ENCODE results near the gene NIT1. TPM values are rescaled to one million over a fixed set of nuclear protein-coding genes. Genes with fewer than 3 reads are reported as not detected.

The NIT1 gene
- total and polyA plus RNA-seq, 12 donors: 72.2 to 147 (median 103) TPM

- no peak for DNase-seq
- H3K36me3 ChIP-seq (replicated peaks in 1 of 2): no peaks in the 10 kb centered on the region
- peaks cover 0 to 7% of the 10 kb centered on the region in 2 donors for H3K4me1 ChIP-seq (replicated peaks in 1 of 2)
- intact Hi-C loops (cut with DNase I): no loop called here
- 52 to 64% (median 62%) methylated on average over 2 of the region's 2 CpGs for WGBS, 4 donors
- H3K27ac ChIP-seq: no peak overlapping the region
- TF ChIP-seq CTCF (IDR thresholded peaks at IDR 0.05): no peak
- no peak for TF ChIP-seq POLR2A (IDR thresholded peaks at IDR 0.05)
- no peaks in the 10 kb centered on the region for H3K27me3 ChIP-seq
- H3K9me3 ChIP-seq (replicated peaks in 1 of 3): no peaks in the 10 kb centered on the region
- no peak overlapping the region for H3K4me3 ChIP-seq
Observed at GRCh38 chr1:161085165-161085564, 32.7 kb upstream of the NIT1 start.

- TF ChIP-seq POLR2A (IDR thresholded peaks at IDR 0.05) (no peak), CTCF (IDR thresholded peaks at IDR 0.05) (no peak)
- 72 to 75% (median 74%) methylated on average over 4 of the region's 4 CpGs for WGBS, 4 donors
Observed at GRCh38 chr1:161086457-161086856, 31.4 kb upstream of the NIT1 start.

GRCh38 chr1:161088587-161089110 is 29.3 kb upstream of the NIT1 start:
- intact Hi-C loops (cut with DNase I): no loop called here
- Histone ChIP-seq H3K9me3 (replicated peaks in 1 of 3) (no peaks in the 10 kb centered on the region), H3K36me3 (replicated peaks in 1 of 2) (no peaks in the 10 kb centered on the region), H3K27me3 (no peaks in the 10 kb centered on the region), H3K27ac (no peak overlapping the region), H3K4me1 (replicated peaks in 1 of 2) (peaks cover 0 to 2% of the 10 kb centered on the region in 2 donors), H3K4me3 (no peak overlapping the region)
- TF ChIP-seq POLR2A (IDR thresholded peaks at IDR 0.05) (no peak), CTCF (IDR thresholded peaks at IDR 0.05) (no peak)
- DNase-seq: no peak
- WGBS, 4 donors: 70 to 88% (median 80%) methylated on average over 1 to 3 of the region's 3 CpGs

More at GRCh38 chr1:161086457-161086856, 31.4 kb upstream of the NIT1 start:
- H3K36me3 ChIP-seq (replicated peaks in 1 of 2): no peaks in the 10 kb centered on the region
- intact Hi-C loops (cut with DNase I): no loop called here
- H3K9me3 ChIP-seq (replicated peaks in 1 of 3): no peaks in the 10 kb centered on the region
- H3K4me3 ChIP-seq: no peak overlapping the region
- peaks cover 0 to 7% of the 10 kb centered on the region in 2 donors for H3K4me1 ChIP-seq (replicated peaks in 1 of 2)
- H3K27me3 ChIP-seq: no peaks in the 10 kb centered on the region
- no peak overlapping the region for H3K27ac ChIP-seq
- DNase-seq: no peak

GRCh38 chr1:161089251-161089924 is 28.5 kb upstream of the NIT1 start, which contains the start of gene NECTIN4:
TSS of gene NECTIN4 (minus strand) at chr1:161089558. CDS start at chr1:161089296, 262 bp downstream.
- no peak for DNase-seq
- Histone ChIP-seq H3K27me3 (no peaks in the 10 kb centered on the region), H3K27ac (no peak within 1 kb of the TSS), H3K36me3 (replicated peaks in 1 of 2) (no peaks in the 10 kb centered on the region), H3K9me3 (replicated peaks in 1 of 3) (no peaks in the 10 kb centered on the region), H3K4me1 (replicated peaks in 1 of 2) (no peaks in the 10 kb centered on the region), H3K4me3 (no peak within 1 kb of the TSS)
- WGBS, 4 donors: 65 to 88% (median 79%) methylated on average over 9 to 22 of the region's 22 CpGs
- intact Hi-C loops (cut with DNase I): no loop called here
- no peak for TF ChIP-seq POLR2A (IDR thresholded peaks at IDR 0.05)
- no peak for TF ChIP-seq CTCF (IDR thresholded peaks at IDR 0.05)

All from adrenal gland (tissue), 12 donors.